Esophagus squamous epithelium (tissue), 5 donors: ENCODE results near the gene NR3C2. TPM values are rescaled to one million over a fixed set of nuclear protein-coding genes. Genes with fewer than 3 reads are reported as not detected.

ENCODE experiments used
- DNase-seq: peaks from one replicate; lab custom pipeline; 2025; lab: John Stamatoyannopoulos, UW
- H3K27ac ChIP-seq, 4 donors: fragments of 200-600 bp; sonication (generic); one replicate each; pipeline ENCODE4 v1.5.1; 2016 to 2019; ENCODE audit warnings: mild to moderate bottlenecking in 1 of 4
- H3K27me3 ChIP-seq, 4 donors: fragments of 200-600 bp; sonication (generic); 1 replicate in 3 of 4; 2 replicates in 1 of 4; pipeline versions ENCODE4 v1.5.1 to v1.6.0; 2017 to 2021; ENCODE audit warnings: antibody characterized with exemption in 1 of 4
- H3K36me3 ChIP-seq, 3 donors: fragments of 200-600 bp; sonication (generic); one replicate each; pipeline ENCODE4 v1.5.1; 2016 to 2019
- H3K4me1 ChIP-seq, 3 donors: fragments of 200-600 bp; sonication (generic); one replicate each; pipeline ENCODE4 v1.5.1; 2017 to 2019
- H3K4me3 ChIP-seq, 4 donors: fragments of 200-600 bp; sonication (generic); 1 replicate in 3 of 4; 2 replicates in 1 of 4; pipeline ENCODE4 v1.5.1; 2016 to 2019; ENCODE audit warnings: mild to moderate bottlenecking in 2 of 4, moderate library complexity in 1 of 4
- H3K9me3 ChIP-seq, 3 donors: fragments of 200-600 bp; sonication (generic); one replicate each; pipeline ENCODE4 v1.5.1; 2016 to 2019
- CTCF ChIP-seq, 6 experiments: fragments of 450-650 bp in 4 of 6; fragments of 200-600 bp in 2 of 6; sonication (generic) in 2 of 6; IDR thresholded peaks; one replicate each; pipeline ENCODE4 v1.5.1; 2016 to 2019; ENCODE audit warnings: antibody characterized with exemption in 6 of 6, mild to moderate bottlenecking in 4 of 6, moderate library complexity in 4 of 6
- POLR2A ChIP-seq, 4 donors: fragments of 450-650 bp; IDR thresholded peaks; one replicate each; pipeline ENCODE4 v1.6.1; 2017; ENCODE audit warnings: antibody characterized with exemption in 4 of 4, mild to moderate bottlenecking in 4 of 4, moderate library complexity in 3 of 4
- WGBS, 2 donors: methylation state at CpG; one replicate each; pipeline ENCODE4 v1.1.5; 2018; 5-methylcytosine and 5-hydroxymethylcytosine counted together
- intact Hi-C: fragments of 100-400 bp; cut with DNase I; formaldehyde crosslinking; loops from one replicate; pipeline ENCODE4 v1.15.0; 2022
- total RNA-seq, 4 donors: library from RNA; depleted of rRNA; stranded (reverse); fragments of >200 nt; gene quantifications; one replicate each; pipeline ENCODE4 v1.1.0, GENCODE V29; 2016
- donor health status: DM: yes; HTN: yes; CAD: no.

Gene NR3C2
- total RNA-seq, 4 donors from 2014 or later: 1.2 to 5.3 (median 2.3) TPM

- intact Hi-C loops: no loop called here
- Histone ChIP-seq H3K4me3 (no peak overlapping the region), H3K4me1 (no peaks in the 10 kb centered on the region), H3K36me3 (peaks cover 0 to 35% (median 0%) of the 10 kb centered on the region in 3 donors), H3K27ac (no peak overlapping the region), H3K9me3 (peaks cover 0 to 5% (median 0%) of the 10 kb centered on the region in 3 donors), H3K27me3 (no peaks in the 10 kb centered on the region)
- 88 to 92% methylated on average over 7 of the region's 7 CpGs for WGBS, 2 donors
- TF ChIP-seq POLR2A (IDR thresholded peaks at IDR 0.05) (no peak), CTCF (IDR thresholded peaks at IDR 0.05) (no peak)
- no peak for DNase-seq
Measured at GRCh38 chr4:148108766-148109165, 333.4 kb downstream of the NR3C2 start.

- Histone ChIP-seq H3K27ac (no peak overlapping the region), H3K4me3 (no peak overlapping the region), H3K4me1 (no peaks in the 10 kb centered on the region), H3K27me3 (no peaks in the 10 kb centered on the region), H3K36me3 (peaks cover 0 to 26% (median 0%) of the 10 kb centered on the region in 3 donors), H3K9me3 (peaks cover 0 to 5% (median 0%) of the 10 kb centered on the region in 3 donors)
- no peak for DNase-seq
- no peak for TF ChIP-seq CTCF (IDR thresholded peaks at IDR 0.05)
- no peak for TF ChIP-seq POLR2A (IDR thresholded peaks at IDR 0.05)
- intact Hi-C loops: no loop called here
- WGBS, 2 donors: 90 to 95% methylated on average over 7 of the region's 7 CpGs
Measured at GRCh38 chr4:148103597-148104355, 338.4 kb downstream of the NR3C2 start.

GRCh38 chr4:148101790-148102189, 340.4 kb downstream of the NR3C2 start:
- Histone ChIP-seq H3K4me3 (no peak overlapping the region), H3K27ac (no peak overlapping the region), H3K27me3 (no peaks in the 10 kb centered on the region), H3K36me3 (peaks cover 0 to 24% (median 0%) of the 10 kb centered on the region in 3 donors), H3K4me1 (no peaks in the 10 kb centered on the region), H3K9me3 (peaks cover 0 to 5% (median 0%) of the 10 kb centered on the region in 3 donors)
- 49 to 72% methylated on average over 4 of the region's 4 CpGs for WGBS, 2 donors
- TF ChIP-seq CTCF (IDR thresholded peaks at IDR 0.05) (no peak), POLR2A (IDR thresholded peaks at IDR 0.05) (no peak)
- DNase-seq: no peak
- intact Hi-C loops: no loop called here

GRCh38 chr4:148101235-148101634, 341.0 kb downstream of the NR3C2 start:
- H3K9me3 ChIP-seq: no peaks in the 10 kb centered on the region
- H3K4me3 ChIP-seq: no peak overlapping the region
- H3K36me3 ChIP-seq: peaks cover 0 to 24% (median 0%) of the 10 kb centered on the region in 3 donors
- TF ChIP-seq POLR2A (IDR thresholded peaks at IDR 0.05): no peak
- TF ChIP-seq CTCF (IDR thresholded peaks at IDR 0.05): no peak
- no peak for DNase-seq
- no peaks in the 10 kb centered on the region for H3K27me3 ChIP-seq
- H3K4me1 ChIP-seq: no peaks in the 10 kb centered on the region
- intact Hi-C loops: no loop called here
- H3K27ac ChIP-seq: no peak overlapping the region
- 71 to 95% methylated on average over 3 of the region's 3 CpGs for WGBS, 2 donors

- WGBS, 2 donors: 93 to 94% methylated on average over 5 of the region's 5 CpGs
- Histone ChIP-seq H3K4me1 (no peaks in the 10 kb centered on the region), H3K36me3 (peaks cover 0 to 13% (median 0%) of the 10 kb centered on the region in 3 donors), H3K27ac (no peak overlapping the region), H3K9me3 (no peaks in the 10 kb centered on the region), H3K27me3 (no peaks in the 10 kb centered on the region), H3K4me3 (no peak overlapping the region)
- TF ChIP-seq POLR2A (IDR thresholded peaks at IDR 0.05) (no peak), CTCF (IDR thresholded peaks at IDR 0.05) (no peak)
- intact Hi-C loops: no loop called here
- no peak for DNase-seq
Measured at GRCh38 chr4:148097801-148098200, 344.4 kb downstream of the NR3C2 start.
